Cardiac muscle cell (in vitro differentiated cells and primary cell): Measurements from ENCODE around the gene KLHL12. TPM values are rescaled to one million over a fixed set of nuclear protein-coding genes. Genes with fewer than 3 reads are reported as not detected.
A peak's percentile ranks its signal among the peaks of the same experiment; 100 is the strongest.

Source experiments
- DNase-seq, 2 donors: peaks; one replicate each; pipeline versions ENCODE4 v3.0.0 to v3.0.0-alpha.2; 2010 to 2017; ENCODE audit warnings: low read depth in 1 of 2, low spot score in 1 of 2
- H3K27ac ChIP-seq: fragments of 200-600 bp; sonication (generic); 2 replicates; pipeline ENCODE4 v1.5.1; 2016
- H3K27me3 ChIP-seq: fragments of 200-600 bp; sonication (generic); 2 replicates; pipeline ENCODE4 v1.6.0; 2016; ENCODE audit warnings: control low read depth
- H3K36me3 ChIP-seq: fragments of 200-600 bp; sonication (generic); 2 replicates; pipeline ENCODE4 v1.5.1; 2016; ENCODE audit warnings: control low read depth
- H3K4me1 ChIP-seq: fragments of 200-600 bp; sonication (generic); 2 replicates; pipeline ENCODE4 v1.8.1; 2017; ENCODE audit warnings: low read depth, mild to moderate bottlenecking, mixed run types
- H3K4me3 ChIP-seq: fragments of 200-600 bp; sonication (generic); 2 replicates; pipeline ENCODE4 v1.5.1; 2016; ENCODE audit warnings: mild to moderate bottlenecking
- H3K9me3 ChIP-seq: fragments of 200-600 bp; sonication (generic); 2 replicates; pipeline ENCODE4 v1.5.1; 2017; ENCODE audit warnings: low read depth, mild to moderate bottlenecking, control low read depth
- polyA plus RNA-seq: library from polyadenylated mRNA; unstranded; fragments of >200 nt; fragmentation: Nextera tagmentation; extraction: Ambion mirVana; gene quantifications from 2 replicates; pipeline ENCODE4 v1.2.1, GENCODE V29; 2016
- total RNA-seq: library from RNA; depleted of rRNA; stranded (reverse); fragments of >200 nt; gene quantifications from 2 replicates; pipeline ENCODE4 v1.2.3, GENCODE V29; 2016
- TF ChIP-seq, protein P1 (sequence below): IDR thresholded peaks from 2 replicates; pipeline ENCODE4 v1.5.1; 2012; ENCODE audit warnings: low read depth, mild to moderate bottlenecking, low read length

Gene KLHL12
- total and polyA plus RNA-seq, 2 experiments from 2014 or later = 24.4 to 42.0 TPM

DNA sequence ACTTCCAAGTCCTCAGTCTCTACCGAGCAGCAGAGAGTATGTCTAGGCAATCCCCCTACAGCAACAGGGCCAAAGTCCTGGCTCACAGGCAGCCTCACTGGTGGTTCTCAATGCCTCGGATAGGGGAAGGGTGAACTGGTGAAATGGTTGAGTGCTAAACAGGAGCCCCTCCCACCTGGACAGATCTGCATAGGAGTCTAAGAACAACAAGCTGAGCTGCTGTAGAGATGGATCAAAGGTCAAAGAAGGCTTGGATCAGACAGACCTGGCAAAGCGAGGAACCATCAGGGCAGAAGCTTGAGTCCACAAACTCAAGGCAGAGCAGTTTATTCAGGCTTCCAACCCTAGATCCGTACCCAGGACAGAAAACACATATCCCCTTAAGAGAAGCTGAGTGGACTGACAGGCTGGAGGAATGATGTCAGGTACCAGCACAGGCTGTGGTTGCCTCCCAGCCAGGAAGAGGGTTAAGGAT lies 69.9 kb downstream of the KLHL12 start:
- no peaks in the 10 kb centered on the region for H3K27me3 ChIP-seq
- H3K4me1 ChIP-seq = peaks cover 2% of the 10 kb centered on the region
- H3K4me3 ChIP-seq = no peak overlapping the region
- H3K9me3 ChIP-seq = no peaks in the 10 kb centered on the region
- H3K27ac ChIP-seq = no peak overlapping the region
- no peaks in the 10 kb centered on the region for H3K36me3 ChIP-seq
- TF ChIP-seq, protein P1, sequence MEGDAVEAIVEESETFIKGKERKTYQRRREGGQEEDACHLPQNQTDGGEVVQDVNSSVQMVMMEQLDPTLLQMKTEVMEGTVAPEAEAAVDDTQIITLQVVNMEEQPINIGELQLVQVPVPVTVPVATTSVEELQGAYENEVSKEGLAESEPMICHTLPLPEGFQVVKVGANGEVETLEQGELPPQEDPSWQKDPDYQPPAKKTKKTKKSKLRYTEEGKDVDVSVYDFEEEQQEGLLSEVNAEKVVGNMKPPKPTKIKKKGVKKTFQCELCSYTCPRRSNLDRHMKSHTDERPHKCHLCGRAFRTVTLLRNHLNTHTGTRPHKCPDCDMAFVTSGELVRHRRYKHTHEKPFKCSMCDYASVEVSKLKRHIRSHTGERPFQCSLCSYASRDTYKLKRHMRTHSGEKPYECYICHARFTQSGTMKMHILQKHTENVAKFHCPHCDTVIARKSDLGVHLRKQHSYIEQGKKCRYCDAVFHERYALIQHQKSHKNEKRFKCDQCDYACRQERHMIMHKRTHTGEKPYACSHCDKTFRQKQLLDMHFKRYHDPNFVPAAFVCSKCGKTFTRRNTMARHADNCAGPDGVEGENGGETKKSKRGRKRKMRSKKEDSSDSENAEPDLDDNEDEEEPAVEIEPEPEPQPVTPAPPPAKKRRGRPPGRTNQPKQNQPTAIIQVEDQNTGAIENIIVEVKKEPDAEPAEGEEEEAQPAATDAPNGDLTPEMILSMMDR = no peak
- DNase-seq = no peak

DNA sequence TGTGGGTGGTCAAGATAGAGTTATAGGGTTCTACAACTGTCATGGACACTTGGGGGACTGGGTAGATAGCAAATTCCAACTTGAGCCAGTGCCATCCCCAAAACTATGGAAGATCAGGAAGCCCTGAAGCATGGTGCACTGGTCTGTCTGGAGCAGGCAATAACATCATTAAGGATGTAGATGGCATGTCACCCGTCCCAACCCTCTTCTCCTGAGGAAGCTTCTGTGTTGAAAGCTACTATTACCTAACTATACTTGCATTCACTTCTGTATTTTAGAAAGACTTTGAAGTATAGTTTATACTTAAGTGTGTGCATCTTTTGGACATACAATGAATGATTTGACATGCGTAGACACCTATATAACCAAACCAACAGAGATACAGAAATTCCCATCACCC lies 71.0 kb downstream of the KLHL12 start:
- DNase-seq = no peak
- Histone ChIP-seq H3K4me3 (no peak overlapping the region), H3K9me3 (no peaks in the 10 kb centered on the region), H3K27ac (no peak overlapping the region), H3K27me3 (no peaks in the 10 kb centered on the region), H3K36me3 (no peaks in the 10 kb centered on the region), H3K4me1 (no peaks in the 10 kb centered on the region)
- TF ChIP-seq, protein P1 = no peak

DNA sequence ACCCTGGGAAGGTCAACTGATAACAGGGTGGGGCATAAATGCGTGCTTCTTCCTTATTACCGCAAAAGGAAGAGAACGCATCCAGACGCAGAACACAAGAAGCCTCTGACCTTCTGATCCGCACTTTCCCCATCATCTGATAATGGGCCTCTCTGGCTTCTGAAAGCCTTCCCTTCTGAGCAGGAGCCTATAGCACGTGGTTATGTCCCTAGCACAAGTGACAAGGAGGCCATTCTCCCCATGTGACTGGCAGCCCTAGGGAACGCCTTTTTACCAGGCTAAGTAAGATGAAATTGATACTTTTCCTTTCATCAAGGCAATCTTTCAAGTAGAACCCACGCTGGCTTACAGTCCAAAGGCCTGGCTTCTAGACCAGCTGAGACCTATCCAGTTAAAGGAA lies 72.2 kb downstream of the KLHL12 start:
- no peak overlapping the region for H3K4me3 ChIP-seq
- no peak for DNase-seq
- TF ChIP-seq, protein P1 = no peak
- no peaks in the 10 kb centered on the region for H3K9me3 ChIP-seq
- no peaks in the 10 kb centered on the region for H3K36me3 ChIP-seq
- H3K27me3 ChIP-seq = no peaks in the 10 kb centered on the region
- H3K27ac ChIP-seq = no peak overlapping the region
- no peaks in the 10 kb centered on the region for H3K4me1 ChIP-seq

DNA sequence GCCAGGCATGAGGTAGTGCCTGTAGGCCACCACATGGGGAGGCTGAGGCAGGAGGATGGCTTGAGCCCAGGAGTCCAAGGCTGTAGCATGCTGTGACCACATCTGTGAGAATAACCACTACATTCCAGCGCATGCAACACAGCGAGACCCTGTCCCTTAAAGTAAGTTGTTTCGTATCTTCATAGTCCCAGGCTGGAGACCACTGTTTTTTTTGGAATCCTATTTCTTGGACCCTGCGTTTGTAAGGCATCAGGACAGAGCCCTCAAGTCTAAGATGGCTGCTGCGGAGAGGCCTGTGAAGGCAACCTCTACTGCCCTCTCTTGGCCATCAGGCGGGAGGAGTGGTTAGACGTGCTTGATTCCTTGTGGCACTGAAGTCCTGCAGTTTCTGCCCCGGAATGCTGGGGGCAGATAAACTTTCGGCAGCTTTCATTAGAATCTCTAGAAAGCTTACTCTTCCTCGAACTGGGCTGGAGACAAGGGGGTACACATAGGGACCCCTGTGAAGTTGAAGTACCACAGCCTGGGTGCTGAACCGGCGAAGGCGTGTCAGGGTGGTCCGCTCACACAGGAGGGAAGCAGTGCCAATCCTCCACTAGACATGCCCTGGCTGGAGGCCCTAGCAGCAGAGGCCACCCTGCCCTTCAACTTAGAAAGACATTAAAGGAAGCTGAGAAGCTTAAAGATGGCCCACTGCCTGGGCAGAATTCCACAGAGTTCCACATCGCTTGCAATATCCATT lies 74.7 kb downstream of the KLHL12 start:
- DNase-seq = peak; percentile 68 to 80
- Histone ChIP-seq H3K27ac (no peak overlapping the region), H3K4me1 (no peaks in the 10 kb centered on the region), H3K27me3 (no peaks in the 10 kb centered on the region), H3K9me3 (no peaks in the 10 kb centered on the region), H3K36me3 (no peaks in the 10 kb centered on the region), H3K4me3 (no peak overlapping the region)
- TF ChIP-seq, protein P1 = peak; percentile 72

DNA sequence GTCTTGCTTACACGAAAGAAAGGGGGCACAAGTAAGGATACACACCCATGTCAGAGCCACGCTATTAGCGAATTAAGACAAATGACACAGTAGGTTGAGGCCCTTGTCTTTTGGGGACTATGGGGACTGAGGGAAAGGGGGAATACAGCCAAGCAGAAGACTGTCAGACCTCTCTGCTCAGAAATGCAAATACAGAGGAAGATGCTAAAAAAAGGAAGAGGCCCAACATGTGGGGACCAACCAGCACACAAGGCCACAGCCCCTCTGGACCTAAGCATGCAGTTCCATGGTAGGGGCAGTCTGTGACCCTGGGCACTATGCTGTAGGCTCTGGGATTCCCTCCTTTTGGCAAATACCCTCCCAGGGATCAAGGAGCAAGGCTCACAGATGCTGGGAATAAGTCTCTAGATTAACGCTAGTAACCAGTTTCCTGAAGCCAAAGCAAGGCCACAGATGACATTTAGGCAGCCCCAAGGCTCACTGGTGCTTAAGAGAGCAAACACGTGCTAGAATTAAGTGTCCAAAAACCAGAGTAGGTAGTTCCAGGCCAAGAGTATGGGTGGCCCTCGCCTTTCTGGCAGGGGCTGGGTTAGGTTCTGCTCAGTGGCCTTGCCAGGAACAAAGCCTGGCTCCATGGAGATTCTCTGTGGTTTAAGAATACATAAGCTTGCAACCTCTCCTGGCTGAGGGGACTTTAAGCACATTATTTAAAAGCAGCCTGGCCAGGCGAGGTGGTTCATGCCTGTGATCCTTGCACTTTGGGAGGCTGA lies 76.3 kb downstream of the KLHL12 start:
- no peaks in the 10 kb centered on the region for H3K36me3 ChIP-seq
- no peak overlapping the region for H3K27ac ChIP-seq
- no peak overlapping the region for H3K4me3 ChIP-seq
- DNase-seq = no peak
- H3K4me1 ChIP-seq = no peaks in the 10 kb centered on the region
- TF ChIP-seq, protein P1 = no peak
- no peaks in the 10 kb centered on the region for H3K9me3 ChIP-seq
- H3K27me3 ChIP-seq = no peaks in the 10 kb centered on the region
